Activated CD4-positive, alpha-beta T cell treated with anti-CD3 and anti-CD28 coated beads for 1 hour (primary cell): ENCODE data around the gene URM1.
A peak's percentile ranks its signal among the peaks of the same experiment; 100 is the strongest.
"Not testable (repeated sequence)": the region's sequence is repeated elsewhere in the genome, so short reads cannot be mapped to it uniquely, and the experiment has no call there.

Experiments used
- DNase-seq: peaks from one replicate; pipeline ENCODE4 v3.0.0-alpha.2; 2020

URM1 gene

GRCh38 chr9:128412120-128412790 is 41.1 kb downstream of the URM1 start:
- DNase-seq: peak; percentile 28

- DNase-seq: not testable (repeated sequence)
Observed at GRCh38 chr9:128413728-128414127, 42.6 kb downstream of the URM1 start.

GRCh38 chr9:128414461-128414860 is 43.3 kb downstream of the URM1 start:
- DNase-seq: no peak

- no peak for DNase-seq
Observed at GRCh38 chr9:128415281-128415680, 44.1 kb downstream of the URM1 start.

- DNase-seq: no peak
Observed at GRCh38 chr9:128416014-128416413, 44.8 kb downstream of the URM1 start.

GRCh38 chr9:128416432-128417019 is 45.4 kb downstream of the URM1 start:
- DNase-seq: no peak

- no peak for DNase-seq
Observed at GRCh38 chr9:128419061-128419925, 48.1 kb downstream of the URM1 start.

GRCh38 chr9:128420060-128420650 is 49.0 kb downstream of the URM1 start:
- peak; percentile 44 for DNase-seq

GRCh38 chr9:128420651-128421481 is 49.7 kb downstream of the URM1 start, which contains the start of gene CERCAM:
CERCAM (plus strand) TSS chr9:128420857; CDS start chr9:128420878, 21 bp downstream.
- DNase-seq: peak; percentile 34

GRCh38 chr9:128421482-128421996 is 50.4 kb downstream of the URM1 start:
- no peak for DNase-seq

- not testable (repeated sequence) for DNase-seq
Observed at GRCh38 chr9:128422022-128422782, 51.0 kb downstream of the URM1 start.

- DNase-seq: no peak
Observed at GRCh38 chr9:128422783-128423150, 51.6 kb downstream of the URM1 start.

- DNase-seq: not testable (repeated sequence)
Observed at GRCh38 chr9:128423356-128423755, 52.2 kb downstream of the URM1 start.

GRCh38 chr9:128424268-128424780 is 53.1 kb downstream of the URM1 start:
- DNase-seq: no peak

GRCh38 chr9:128428644-128429512 is 57.7 kb downstream of the URM1 start:
- no peak for DNase-seq

GRCh38 chr9:128429513-128430086 is 58.4 kb downstream of the URM1 start:
- no peak for DNase-seq

GRCh38 chr9:128431207-128431606 is 60.0 kb downstream of the URM1 start:
- DNase-seq: no peak

GRCh38 chr9:128434340-128434739 is 63.2 kb downstream of the URM1 start:
- DNase-seq: no peak

GRCh38 chr9:128435611-128436010 is 64.4 kb downstream of the URM1 start:
- no peak for DNase-seq
